Neural progenitor cell (in vitro differentiated cells): ENCODE measurements around the gene BCKDK. TPM values are rescaled to one million over a fixed set of nuclear protein-coding genes. Genes with fewer than 3 reads are reported as not detected.
"Not testable (repeated sequence)": the region's sequence is repeated elsewhere in the genome, so short reads cannot be mapped to it uniquely, and the experiment has no call there.

Source experiments
- DNase-seq: peaks from one replicate; pipeline ENCODE4 v3.0.0-alpha.2; 2016; ENCODE audit warnings: low spot score
- H2AFZ ChIP-seq: fragments of 200-600 bp; sonication (generic); replicated peaks from 2 replicates; pipeline ENCODE4 v1.6.1; 2016; ENCODE audit warnings: antibody characterized with exemption
- H3F3A ChIP-seq: fragments of 200-600 bp; sonication (generic); 2 replicates; pipeline ENCODE4 v1.6.1; 2016; ENCODE audit warnings: antibody characterized with exemption, low read depth
- H3K27ac ChIP-seq: fragments of 200-600 bp; sonication (generic); 2 replicates; pipeline ENCODE4 v1.5.1; 2016; ENCODE audit warnings: mild to moderate bottlenecking
- H3K27me3 ChIP-seq: fragments of 200-600 bp; sonication (generic); 2 replicates; pipeline ENCODE4 v1.6.1; 2016; ENCODE audit warnings: mild to moderate bottlenecking, moderate library complexity
- H3K36me3 ChIP-seq: fragments of 200-600 bp; sonication (generic); 2 replicates; pipeline ENCODE4 v1.5.1; 2016
- H3K4me1 ChIP-seq: fragments of 200-600 bp; sonication (generic); 2 replicates; pipeline ENCODE4 v1.6.1; 2016; ENCODE audit warnings: mixed run types
- H3K4me2 ChIP-seq: fragments of 200-600 bp; sonication (generic); 2 replicates; pipeline ENCODE4 v1.6.1; 2016
- H3K4me3 ChIP-seq: fragments of 200-600 bp; sonication (generic); 2 replicates; pipeline ENCODE4 v1.5.1; 2016
- H3K79me2 ChIP-seq: fragments of 200-600 bp; sonication (generic); 2 replicates; pipeline ENCODE4 v1.6.1; 2016; ENCODE audit warnings: low read depth
- H3K9ac ChIP-seq: fragments of 200-600 bp; sonication (generic); 2 replicates; pipeline ENCODE4 v1.6.1; 2016
- H3K9me3 ChIP-seq: fragments of 200-600 bp; sonication (generic); 2 replicates; pipeline ENCODE4 v1.5.1; 2016; ENCODE audit warnings: low read depth
- H4K20me1 ChIP-seq: fragments of 200-600 bp; sonication (generic); 2 replicates; pipeline ENCODE4 v1.6.1; 2016; ENCODE audit warnings: low read depth
- H3K27ac Mint-ChIP-seq: 3 replicates; pipeline ENCODE4 v1.8.0; 2021; ENCODE audit warnings: mixed read lengths
- H3K27me3 Mint-ChIP-seq: 2 replicates; pipeline ENCODE4 v1.8.0; 2022; ENCODE audit warnings: low read depth, mild to moderate bottlenecking, inconsistent platforms, moderate library complexity, mixed read lengths; ENCODE audit not compliant: insufficient read depth
- H3K36me3 Mint-ChIP-seq: 3 replicates; pipeline ENCODE4 v1.8.0; 2021; ENCODE audit warnings: mixed read lengths
- H3K4me1 Mint-ChIP-seq: 3 replicates; pipeline ENCODE4 v1.8.0; 2021; ENCODE audit warnings: mixed read lengths
- H3K4me3 Mint-ChIP-seq: 3 replicates; pipeline ENCODE4 v1.8.0; 2021; ENCODE audit warnings: mild to moderate bottlenecking, moderate library complexity, mixed read lengths
- H3K9me3 Mint-ChIP-seq: 3 replicates; pipeline ENCODE4 v1.8.0; 2020; ENCODE audit warnings: mixed read lengths
- CTCF ChIP-seq: fragments of 200-600 bp; sonication (generic); IDR thresholded peaks from 2 replicates; pipeline ENCODE4 v1.5.1; 2017; ENCODE audit warnings: antibody characterized with exemption, mild to moderate bottlenecking
- EZH2 ChIP-seq: fragments of 200-600 bp; sonication (generic); IDR thresholded peaks from 2 replicates; pipeline ENCODE4 v1.6.1; 2017; ENCODE audit warnings: antibody characterized with exemption, mild to moderate bottlenecking, moderate library complexity
- EZH2phosphoT487 ChIP-seq: fragments of 200-600 bp; sonication (generic); IDR thresholded peaks from 2 replicates; pipeline ENCODE4 v1.6.1; 2017; ENCODE audit warnings: antibody characterized with exemption
- total RNA-seq: library from RNA; depleted of rRNA; stranded (reverse); fragments of >200 nt; gene quantifications from 2 replicates; pipeline ENCODE4 v1.2.3, GENCODE V29; 2015; ENCODE audit warnings: low replicate concordance

The BCKDK gene
- total RNA-seq, 1 donor from 2014 or later, result 19.8 TPM

GRCh38 chr16:31138621-31139578 is 30.7 kb downstream of the BCKDK start:
- no peaks in the 10 kb centered on the region for H3K36me3 ChIP-seq
- peaks cover under 1% of the 10 kb centered on the region for H4K20me1 ChIP-seq
- H3K27me3 ChIP-seq, result peaks cover 13% of the 10 kb centered on the region
- Mint-ChIP-seq H3K27me3 (peaks cover 6% of the 10 kb centered on the region), H3K36me3 (no peaks in the 10 kb centered on the region), H3K4me1 (peaks cover 37% of the 10 kb centered on the region), H3K27ac (no peak overlapping the region), H3K9me3 (no peaks in the 10 kb centered on the region), H3K4me3 (no peak overlapping the region)
- H3K4me2 ChIP-seq, result no peak overlapping the region
- H3K9ac ChIP-seq, result no peak overlapping the region
- H3F3A ChIP-seq, result peaks cover 28% of the 10 kb centered on the region
- H3K27ac ChIP-seq, result no peak overlapping the region
- H3K9me3 ChIP-seq, result no peaks in the 10 kb centered on the region
- no peak overlapping the region for H3K4me3 ChIP-seq
- peak; percentile 17 for DNase-seq
- no peaks in the 10 kb centered on the region for H3K79me2 ChIP-seq
- H2AFZ ChIP-seq, result no peak overlapping the region
- no peak for TF ChIP-seq EZH2
- TF ChIP-seq CTCF, result no peak
- TF ChIP-seq EZH2phosphoT487, result no peak
- H3K4me1 ChIP-seq, result peaks cover 22% of the 10 kb centered on the region

GRCh38 chr16:31141071-31141469 is 32.9 kb downstream of the BCKDK start:
- peak overlapping the region; percentile 10 for H3K27ac Mint-ChIP-seq
- not testable (repeated sequence) for H4K20me1 ChIP-seq

GRCh38 chr16:31141489-31142108 is 33.4 kb downstream of the BCKDK start:
- Histone ChIP-seq H3K27ac (peak overlapping the region; percentile 15), H2AFZ (no peak overlapping the region), H3K79me2 (no peaks in the 10 kb centered on the region), H3K4me2 (peak overlapping the region; percentile 69), H3K4me3 (peak overlapping the region; percentile 42), H4K20me1 (no peaks in the 10 kb centered on the region), H3K9me3 (no peaks in the 10 kb centered on the region), H3F3A (peaks cover 14% of the 10 kb centered on the region), H3K4me1 (peaks cover 5% of the 10 kb centered on the region), H3K36me3 (no peaks in the 10 kb centered on the region), H3K27me3 (peaks cover 26% of the 10 kb centered on the region), H3K9ac (no peak overlapping the region)
- Mint-ChIP-seq H3K27me3 (peaks cover 9% of the 10 kb centered on the region), H3K4me3 (peak overlapping the region; percentile 82), H3K36me3 (no peaks in the 10 kb centered on the region), H3K4me1 (peaks cover 22% of the 10 kb centered on the region), H3K27ac (peak overlapping the region; percentile 83), H3K9me3 (no peaks in the 10 kb centered on the region)
- DNase-seq, result no peak
- TF ChIP-seq CTCF (no peak), EZH2 (no peak), EZH2phosphoT487 (no peak)

More at GRCh38 chr16:31141071-31141469, 32.9 kb downstream of the BCKDK start:
- H3K27me3 Mint-ChIP-seq, result peaks cover 12% of the 10 kb centered on the region
- Histone ChIP-seq H3F3A (peaks cover 14% of the 10 kb centered on the region), H3K4me2 (peak overlapping the region; percentile 69), H3K27me3 (peaks cover 21% of the 10 kb centered on the region)
- H3K27ac ChIP-seq, DNase-seq, H3K4me3 ChIP-seq, H3K9ac ChIP-seq, H3K36me3 Mint-ChIP-seq, H3K36me3 ChIP-seq, H3K9me3 ChIP-seq, H3K9me3 Mint-ChIP-seq, H3K4me1 ChIP-seq, H3K79me2 ChIP-seq, H2AFZ ChIP-seq: not testable (repeated sequence)
- peak overlapping the region; percentile 82 for H3K4me3 Mint-ChIP-seq
- H3K4me1 Mint-ChIP-seq, result peaks cover 23% of the 10 kb centered on the region
